HG03045 (cell line): Measurements from ENCODE around the gene NRK.
"Not testable (repeated sequence)": the region's sequence is repeated elsewhere in the genome, so short reads cannot be mapped to it uniquely, and the experiment has no call there.

Source experiments
- ATAC-seq: cut with Tn5 transposase; IDR thresholded peaks from one replicate; pipeline ENCODE4 v1.9.1; 2021; ENCODE audit warnings: mild to moderate bottlenecking, moderate library complexity; ENCODE audit not compliant: unreplicated experiment

Gene NRK

GRCh38 chrX:105882581-105883275, 60.4 kb downstream of the NRK start:
- no peak for ATAC-seq

- ATAC-seq, result no peak
Measured at GRCh38 chrX:105894721-105895120, 72.4 kb downstream of the NRK start.

- ATAC-seq, result no peak
Measured at GRCh38 chrX:105909576-105909975, 87.2 kb downstream of the NRK start.

GRCh38 chrX:105910563-105911105, 88.3 kb downstream of the NRK start:
- no peak for ATAC-seq

GRCh38 chrX:105945266-105945665, 122.9 kb downstream of the NRK start:
- ATAC-seq, result no peak

- ATAC-seq, result no peak
Measured at GRCh38 chrX:105969487-105969886, 147.1 kb downstream of the NRK start.

GRCh38 chrX:105972690-105973386, 150.5 kb downstream of the NRK start:
- no peak for ATAC-seq

GRCh38 chrX:105973387-105973739, 151.0 kb downstream of the NRK start:
- no peak for ATAC-seq

- no peak for ATAC-seq
Measured at GRCh38 chrX:105975382-105975781, 153.0 kb downstream of the NRK start.

- no peak for ATAC-seq
Measured at GRCh38 chrX:105981772-105982485, 159.6 kb downstream of the NRK start.

GRCh38 chrX:105988487-105988886, 166.1 kb downstream of the NRK start:
- not testable (repeated sequence) for ATAC-seq

GRCh38 chrX:105999294-105999693, 177.0 kb downstream of the NRK start:
- ATAC-seq, result no peak

- no peak for ATAC-seq
Measured at GRCh38 chrX:106000203-106000602, 177.9 kb downstream of the NRK start.

GRCh38 chrX:106000609-106001008, 178.3 kb downstream of the NRK start:
- ATAC-seq, result not testable (repeated sequence)

- ATAC-seq, result no peak
Measured at GRCh38 chrX:106005684-106006083, 183.3 kb downstream of the NRK start.

- no peak for ATAC-seq
Measured at GRCh38 chrX:106007815-106008214, 185.5 kb downstream of the NRK start.
